H9 (cell line): Measurements from ENCODE around the gene VPS45. TPM values are rescaled to one million over a fixed set of nuclear protein-coding genes. Genes with fewer than 3 reads are reported as not detected.

Source experiments
- DNase-seq: peaks from one replicate; pipeline ENCODE4 v3.0.0-alpha.2; 2017
- H2AFZ ChIP-seq: one replicate; pipeline ENCODE4 v1.6.1; 2013; ENCODE audit warnings: mild to moderate bottlenecking, low read length, control low read depth, moderate library complexity
- H2AK5ac ChIP-seq: 2 replicates; pipeline ENCODE4 v1.6.1; 2013; ENCODE audit warnings: low read length, control low read depth, mixed read lengths; ENCODE audit not compliant: insufficient read length
- H2BK120ac ChIP-seq: one replicate; pipeline ENCODE4 v1.6.1; 2013; ENCODE audit warnings: low read depth, mild to moderate bottlenecking, low read length, control low read depth, inconsistent platforms; ENCODE audit not compliant: poor library complexity, severe bottlenecking
- H2BK12ac ChIP-seq: 2 replicates; pipeline ENCODE4 v1.6.1; 2013; ENCODE audit warnings: low read length, control low read depth, mixed read lengths, low read depth; ENCODE audit not compliant: insufficient read length
- H2BK15ac ChIP-seq: 2 replicates; pipeline ENCODE4 v1.6.1; 2013; ENCODE audit warnings: low read depth, low read length, control low read depth
- H2BK20ac ChIP-seq: one replicate; pipeline ENCODE4 v1.6.1; 2013; ENCODE audit warnings: low read depth, mild to moderate bottlenecking, low read length, control low read depth, inconsistent platforms; ENCODE audit not compliant: poor library complexity, severe bottlenecking
- H2BK5ac ChIP-seq: 2 replicates; pipeline ENCODE4 v1.6.1; 2013; ENCODE audit warnings: low read length, control low read depth, mixed read lengths; ENCODE audit not compliant: insufficient read length
- H3K14ac ChIP-seq: 2 replicates; pipeline ENCODE4 v1.6.1; 2013; ENCODE audit warnings: low read length, control low read depth; ENCODE audit not compliant: insufficient read depth
- H3K18ac ChIP-seq: 2 replicates; pipeline ENCODE4 v1.6.1; 2013; ENCODE audit warnings: low read depth, mild to moderate bottlenecking, mixed read lengths, low read length, control low read depth; ENCODE audit not compliant: insufficient read length
- H3K23ac ChIP-seq: 2 replicates; pipeline ENCODE4 v1.6.1; 2013; ENCODE audit warnings: low read length, control low read depth, mixed read lengths, low read depth; ENCODE audit not compliant: insufficient read length
- H3K23me2 ChIP-seq: 2 replicates; pipeline ENCODE4 v1.6.1; 2013; ENCODE audit warnings: low read depth, mild to moderate bottlenecking, mixed read lengths, low read length, control low read depth; ENCODE audit not compliant: insufficient read length, poor library complexity, severe bottlenecking
- H3K27ac ChIP-seq: 2 replicates; pipeline ENCODE4 v1.5.1; 2013; ENCODE audit warnings: low read length, control low read depth, mixed read lengths, low read depth; ENCODE audit not compliant: insufficient read length
- H3K27me3 ChIP-seq: 2 replicates; pipeline ENCODE4 v1.6.1; 2013; ENCODE audit warnings: low read length, control low read depth, inconsistent platforms; ENCODE audit not compliant: insufficient read depth
- H3K4ac ChIP-seq: 2 replicates; pipeline ENCODE4 v1.6.1; 2013; ENCODE audit warnings: low read depth, mild to moderate bottlenecking, control low read depth, inconsistent platforms, low read length, moderate library complexity
- H3K4me1 ChIP-seq: 2 replicates; pipeline ENCODE4 v1.6.1; 2013; ENCODE audit warnings: low read length, control low read depth, inconsistent platforms; ENCODE audit not compliant: insufficient read depth
- H3K4me2 ChIP-seq: 2 replicates; pipeline ENCODE4 v1.6.1; 2013; ENCODE audit warnings: low read length, control low read depth, mixed read lengths; ENCODE audit not compliant: insufficient read length, insufficient read depth
- H3K56ac ChIP-seq: 2 replicates; pipeline ENCODE4 v1.6.1; 2013; ENCODE audit warnings: low read depth, mild to moderate bottlenecking, mixed read lengths, low read length, control low read depth; ENCODE audit not compliant: insufficient read length
- H3K79me1 ChIP-seq: 2 replicates; pipeline ENCODE4 v1.6.1; 2013; ENCODE audit warnings: low read depth, mild to moderate bottlenecking, moderate library complexity, low read length, control low read depth, inconsistent platforms; ENCODE audit not compliant: insufficient read depth, poor library complexity, severe bottlenecking
- H3K79me2 ChIP-seq: 2 replicates; pipeline ENCODE4 v1.6.1; 2013; ENCODE audit warnings: low read length, control low read depth, inconsistent platforms; ENCODE audit not compliant: insufficient read depth
- H3K9ac ChIP-seq: 2 replicates; pipeline ENCODE4 v1.6.1; 2013; ENCODE audit warnings: low read length, control low read depth, mixed read lengths; ENCODE audit not compliant: insufficient read length; ENCODE audit errors: extremely low read depth
- H3K9me3 ChIP-seq: one replicate; pipeline ENCODE4 v1.6.1; 2013; ENCODE audit warnings: low read depth, low read length, inconsistent platforms; ENCODE audit not compliant: control insufficient read depth
- H3T11ph ChIP-seq: one replicate; pipeline ENCODE4 v1.6.1; 2013; ENCODE audit warnings: mild to moderate bottlenecking, low read length, control low read depth, inconsistent platforms
- H4K20me1 ChIP-seq: one replicate; pipeline ENCODE4 v1.6.1; 2013; ENCODE audit not compliant: control insufficient read depth, insufficient read length, insufficient read depth
- H4K5ac ChIP-seq: 2 replicates; pipeline ENCODE4 v1.6.1; 2013; ENCODE audit warnings: low read depth, mild to moderate bottlenecking, mixed read lengths, low read length, control low read depth; ENCODE audit not compliant: insufficient read length
- H4K8ac ChIP-seq: replicated peaks from 2 replicates; pipeline ENCODE4 v1.6.1; 2013; ENCODE audit warnings: low read length, control low read depth, mixed read lengths, low read depth; ENCODE audit not compliant: insufficient read length
- H4K91ac ChIP-seq: 2 replicates; pipeline ENCODE4 v1.6.1; 2013; ENCODE audit warnings: low read depth, mild to moderate bottlenecking, moderate library complexity, mixed read lengths, low read length, control low read depth; ENCODE audit not compliant: insufficient read length
- H3K27ac Mint-ChIP-seq, 3 experiments: 2 replicates in 2 of 3; 3 replicates in 1 of 3; pipeline ENCODE4 v1.8.0; 2020 to 2021; ENCODE audit warnings: mixed read lengths in 3 of 3, mild to moderate bottlenecking in 1 of 3, moderate library complexity in 1 of 3
- H3K27me3 Mint-ChIP-seq: 2 replicates; pipeline ENCODE4 v1.8.0; 2021; ENCODE audit warnings: low read depth, mild to moderate bottlenecking, moderate library complexity, mixed read lengths
- H3K36me3 Mint-ChIP-seq, 3 experiments: 2 replicates in 2 of 3; 3 replicates in 1 of 3; pipeline ENCODE4 v1.8.0; 2020 to 2021; ENCODE audit warnings: low read depth in 3 of 3, mixed read lengths in 3 of 3; ENCODE audit not compliant: insufficient read depth in 1 of 3
- H3K4me1 Mint-ChIP-seq, 2 experiments: 2 replicates each; pipeline ENCODE4 v1.8.0; 2020; ENCODE audit warnings: mixed read lengths in 2 of 2
- H3K4me3 Mint-ChIP-seq, 2 experiments: 2 replicates in 1 of 2; 3 replicates in 1 of 2; pipeline ENCODE4 v1.8.0; 2020 to 2021; ENCODE audit warnings: mild to moderate bottlenecking in 2 of 2, mixed read lengths in 2 of 2, moderate library complexity in 1 of 2
- H3K9me3 Mint-ChIP-seq, 2 experiments: 2 replicates in 1 of 2; 3 replicates in 1 of 2; pipeline ENCODE4 v1.8.0; 2020; ENCODE audit warnings: mild to moderate bottlenecking in 2 of 2, mixed read lengths in 2 of 2, moderate library complexity in 1 of 2
- WGBS: extraction: QIAGEN DNeasy Blood & Tissue Kit; methylation state at CpG from one replicate; pipeline ENCODE4 v1.1.7; 2013; ENCODE audit warnings: missing lambda C conversion rate, low lambda C conversion rate, mixed read lengths; ENCODE audit not compliant: insufficient read length; ENCODE audit errors: extremely low coverage; 5-methylcytosine and 5-hydroxymethylcytosine counted together
- total RNA-seq: library from RNA; stranded (reverse); gene quantifications from 2 replicates; pipeline ENCODE4 v1.2.1, GENCODE V29; 2021
- TF ChIP-seq, protein P1 (sequence below): fragments of 200-600 bp; sonication (generic); conservative IDR thresholded peaks from 3 replicates; pipeline ENCODE4 v1.8.0; 2021; ENCODE audit warnings: antibody characterized with exemption, mild to moderate bottlenecking

The VPS45 gene
- total RNA-seq, 1 experiment from 2014 or later = 31.8 TPM

- Mint-ChIP-seq H3K9me3 (no peaks in the 10 kb centered on the region), H3K27me3 (no peaks in the 10 kb centered on the region; the same call in 1 of the 2 replicates), H3K27ac (no peak overlapping the region), H3K36me3 (no peaks in the 10 kb centered on the region), H3K4me3 (no peak overlapping the region), H3K4me1 (peaks cover 4 to 6% of the 10 kb centered on the region in 2 experiments; a peak in 2 of 4 replicates)
- no peak overlapping the region for H2BK5ac ChIP-seq
- H2AFZ ChIP-seq = no peak overlapping the region
- H2BK20ac ChIP-seq = no peak overlapping the region
- H3K27ac ChIP-seq = no peak overlapping the region
- H2BK15ac ChIP-seq = no peak overlapping the region
- H3K27me3 ChIP-seq = no peaks in the 10 kb centered on the region
- no peak overlapping the region for H4K91ac ChIP-seq
- no peak overlapping the region for H3K18ac ChIP-seq
- no peak for DNase-seq
- no peak overlapping the region for H4K8ac ChIP-seq
- no peak overlapping the region for H3K4ac ChIP-seq
- no peaks in the 10 kb centered on the region for H4K20me1 ChIP-seq
- no peaks in the 10 kb centered on the region for H3K79me2 ChIP-seq
- H3K23me2 ChIP-seq = no peaks in the 10 kb centered on the region
- no peaks in the 10 kb centered on the region for H3K79me1 ChIP-seq
- H3K9me3 ChIP-seq = no peaks in the 10 kb centered on the region
- H2AK5ac ChIP-seq = no peak overlapping the region
- H2BK120ac ChIP-seq = no peak overlapping the region
- no peak overlapping the region for H3K4me2 ChIP-seq
- H3K14ac ChIP-seq = no peak overlapping the region
- H3K56ac ChIP-seq = no peak overlapping the region
- TF ChIP-seq, protein P1, sequence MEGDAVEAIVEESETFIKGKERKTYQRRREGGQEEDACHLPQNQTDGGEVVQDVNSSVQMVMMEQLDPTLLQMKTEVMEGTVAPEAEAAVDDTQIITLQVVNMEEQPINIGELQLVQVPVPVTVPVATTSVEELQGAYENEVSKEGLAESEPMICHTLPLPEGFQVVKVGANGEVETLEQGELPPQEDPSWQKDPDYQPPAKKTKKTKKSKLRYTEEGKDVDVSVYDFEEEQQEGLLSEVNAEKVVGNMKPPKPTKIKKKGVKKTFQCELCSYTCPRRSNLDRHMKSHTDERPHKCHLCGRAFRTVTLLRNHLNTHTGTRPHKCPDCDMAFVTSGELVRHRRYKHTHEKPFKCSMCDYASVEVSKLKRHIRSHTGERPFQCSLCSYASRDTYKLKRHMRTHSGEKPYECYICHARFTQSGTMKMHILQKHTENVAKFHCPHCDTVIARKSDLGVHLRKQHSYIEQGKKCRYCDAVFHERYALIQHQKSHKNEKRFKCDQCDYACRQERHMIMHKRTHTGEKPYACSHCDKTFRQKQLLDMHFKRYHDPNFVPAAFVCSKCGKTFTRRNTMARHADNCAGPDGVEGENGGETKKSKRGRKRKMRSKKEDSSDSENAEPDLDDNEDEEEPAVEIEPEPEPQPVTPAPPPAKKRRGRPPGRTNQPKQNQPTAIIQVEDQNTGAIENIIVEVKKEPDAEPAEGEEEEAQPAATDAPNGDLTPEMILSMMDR = no peak
- no peak overlapping the region for H3T11ph ChIP-seq
- H2BK12ac ChIP-seq = no peak overlapping the region
- whole genome bisulfite sequencing = no CpG with 5 or more reads among the region's 2 CpGs
- no peak overlapping the region for H3K9ac ChIP-seq
- H3K23ac ChIP-seq = no peak overlapping the region
- no peak overlapping the region for H4K5ac ChIP-seq
- H3K4me1 ChIP-seq = no peaks in the 10 kb centered on the region; the same call in 1 of the 2 replicates
Measured at GRCh38 chr1:150024156-150024555, 43.4 kb upstream of the VPS45 start.
